Measurements from ENCODE around the gene ELP2.
"Not testable (repeated sequence)": the region's sequence is repeated elsewhere in the genome, so short reads cannot be mapped to it uniquely, and the experiment has no call there.

The ELP2 gene

GRCh38 chr18:36129300-36130038, at the start of gene ELP2, which contains the start of gene SLC39A6:
TSS of gene ELP2 (plus strand) at chr18:36129899. CDS start at chr18:36129934, 35 bp downstream.
TSS of gene SLC39A6 (minus strand) at chr18:36129340. CDS start at chr18:36127007, 2,333 bp downstream.
- peak; percentile 87 to 94 (median 92) for DNase-seq

GRCh38 chr18:36081118-36081517, 48.6 kb upstream of the ELP2 start:
- DNase-seq: not testable (repeated sequence)

- DNase-seq: no peak
These were observed 46.0 kb upstream of the ELP2 start for GRCh38 chr18:36083729-36084128.

GRCh38 chr18:36085195-36085594, 44.5 kb upstream of the ELP2 start:
- DNase-seq: no peak

- no peak for DNase-seq
These were observed 43.5 kb upstream of the ELP2 start for GRCh38 chr18:36086186-36086585.

- DNase-seq: no peak
These were observed 41.4 kb upstream of the ELP2 start for GRCh38 chr18:36088256-36088655.

- DNase-seq: no peak
These were observed 40.7 kb upstream of the ELP2 start for GRCh38 chr18:36089001-36089400.

- DNase-seq: not testable (repeated sequence)
These were observed 37.6 kb upstream of the ELP2 start for GRCh38 chr18:36092116-36092515.

- DNase-seq: no peak
These were observed 35.3 kb upstream of the ELP2 start for GRCh38 chr18:36094431-36094830.

GRCh38 chr18:36095936-36096519, 33.7 kb upstream of the ELP2 start:
- peak in 3 of 6 experiments; percentile 7 to 56 (median 34) for DNase-seq

- DNase-seq: no peak
These were observed 32.7 kb upstream of the ELP2 start for GRCh38 chr18:36096955-36097354.

- no peak for DNase-seq
These were observed 30.4 kb upstream of the ELP2 start for GRCh38 chr18:36099311-36099710.

- no peak for DNase-seq
These were observed 27.8 kb upstream of the ELP2 start for GRCh38 chr18:36101943-36102342.

- DNase-seq: no peak
These were observed 24.9 kb upstream of the ELP2 start for GRCh38 chr18:36104749-36105148.

- no peak for DNase-seq
These were observed 22.2 kb upstream of the ELP2 start for GRCh38 chr18:36107477-36107876.

- no peak for DNase-seq
These were observed 21.5 kb upstream of the ELP2 start for GRCh38 chr18:36108196-36108595.

- no peak for DNase-seq
These were observed 21.1 kb upstream of the ELP2 start for GRCh38 chr18:36108601-36109000.

- DNase-seq: no peak
These were observed 20.0 kb upstream of the ELP2 start for GRCh38 chr18:36109737-36110136.

GRCh38 chr18:36112302-36112701, 17.4 kb upstream of the ELP2 start:
- no peak for DNase-seq

GRCh38 chr18:36114251-36114650, 15.4 kb upstream of the ELP2 start:
- DNase-seq: no peak

- no peak for DNase-seq
These were observed 15.0 kb upstream of the ELP2 start for GRCh38 chr18:36114738-36115137.

- DNase-seq: not testable (repeated sequence)
These were observed 12.9 kb upstream of the ELP2 start for GRCh38 chr18:36116771-36117170.

- no peak for DNase-seq
These were observed 9.4 kb upstream of the ELP2 start for GRCh38 chr18:36120297-36120696.

- DNase-seq: no peak
These were observed 4.9 kb upstream of the ELP2 start for GRCh38 chr18:36124841-36125240.

- DNase-seq: no peak
These were observed 3.0 kb upstream of the ELP2 start for GRCh38 chr18:36126668-36127067.

Measured in stimulated activated naive CD4-positive, alpha-beta T cell (primary cell).